Caco-2 (cell line): ENCODE results near the gene PPFIBP2. TPM values are rescaled to one million over a fixed set of nuclear protein-coding genes. Genes with fewer than 3 reads are reported as not detected.

ENCODE experiments used
- BruUV-seq: library from RNA; stranded (reverse); fragments of 400-500 nt; replicated peaks from 2 replicates; lab custom pipeline; 2021; lab: Mats Ljungman, UMichigan
- CTCF ChIA-PET: fragments of 300-600 bp; sonication (Branson Sonifier 250); formaldehyde crosslinking; loops from one replicate; lab custom pipeline; 2022; ENCODE audit warnings: antibody characterized with exemption; lab: Charles Lee
- POLR2A ChIA-PET: fragments of 300-600 bp; sonication (Branson Sonifier 250); formaldehyde crosslinking; loops from one replicate; lab custom pipeline; 2022; ENCODE audit warnings: antibody characterized with exemption; lab: Charles Lee
- DNase-seq, 2 experiments: peaks; one replicate each; pipeline versions ENCODE4 v3.0.0 to v3.0.0-alpha.2; 2020 to 2022
- H3K27me3 ChIP-seq: replicated peaks from 2 replicates; pipeline ENCODE4 v1.6.0; 2011; ENCODE audit warnings: low read length; ENCODE audit not compliant: control insufficient read depth, insufficient read depth
- H3K36me3 ChIP-seq: 2 replicates; pipeline ENCODE4 v1.5.1; 2011; ENCODE audit warnings: low read length; ENCODE audit not compliant: control insufficient read depth, insufficient read depth
- H3K4me1 ChIP-seq: fragments of 250-450 bp; sonication (Bioruptor Pico); 2 replicates; pipeline ENCODE4 v1.5.1; 2020; ENCODE audit warnings: mild to moderate bottlenecking
- H3K4me3 ChIP-seq: 2 replicates; pipeline ENCODE4 v1.5.1; 2011; ENCODE audit warnings: low read depth, mild to moderate bottlenecking, control low read depth, low read length
- H3K9me3 ChIP-seq: fragments of 250-450 bp; sonication (Bioruptor Pico); 2 replicates; pipeline ENCODE4 v1.5.1; 2020; ENCODE audit warnings: mild to moderate bottlenecking, moderate library complexity
- H3K27ac Mint-ChIP-seq: one replicate; pipeline ENCODE4 v1.8.0; 2022; ENCODE audit warnings: mixed read lengths; ENCODE audit not compliant: unreplicated experiment
- H3K27me3 Mint-ChIP-seq: one replicate; pipeline ENCODE4 v1.8.0; 2022; ENCODE audit warnings: mixed read lengths; ENCODE audit not compliant: insufficient read depth, unreplicated experiment
- H3K36me3 Mint-ChIP-seq: one replicate; pipeline ENCODE4 v1.8.0; 2022; ENCODE audit warnings: mild to moderate bottlenecking, mixed read lengths; ENCODE audit not compliant: insufficient read depth, unreplicated experiment
- H3K4me1 Mint-ChIP-seq: one replicate; pipeline ENCODE4 v1.8.0; 2022; ENCODE audit warnings: low read depth, mixed read lengths; ENCODE audit not compliant: unreplicated experiment
- H3K4me3 Mint-ChIP-seq: one replicate; pipeline ENCODE4 v1.8.0; 2022; ENCODE audit warnings: mild to moderate bottlenecking, moderate library complexity, mixed read lengths; ENCODE audit not compliant: unreplicated experiment
- H3K9me3 Mint-ChIP-seq: one replicate; pipeline ENCODE4 v1.8.0; 2022; ENCODE audit warnings: mixed read lengths; ENCODE audit not compliant: unreplicated experiment
- intact Hi-C: fragments of 100-400 bp; cut with micrococcal nuclease; formaldehyde crosslinking; loops from one replicate; pipeline ENCODE4 v1.10.0; 2022; ENCODE audit not compliant: unreplicated experiment
- total RNA-seq: library from RNA; stranded (reverse); gene quantifications from 2 replicates; pipeline ENCODE4 v1.2.3, GENCODE V29; 2022
- TF ChIP-seq, protein P1 (sequence below), 2 experiments: fragments of 200-600 bp in 1 of 2; IDR thresholded peaks; 1 replicate in 1 of 2; 2 replicates in 1 of 2; pipeline versions ENCODE4 v1.5.1 to v1.8.0; 2011 to 2022; ENCODE audit warnings: antibody characterized with exemption in 1 of 2, control low read depth in 1 of 2, inconsistent platforms in 1 of 2, low read depth in 1 of 2, low read length in 1 of 2, mild to moderate bottlenecking in 1 of 2, moderate library complexity in 1 of 2; ENCODE audit not compliant: insufficient read depth in 1 of 2, severe bottlenecking in 1 of 2, unreplicated experiment in 1 of 2

Gene PPFIBP2
- total RNA-seq, 1 experiment from 2014 or later: 72.5 TPM

GRCh38 chr11:7686761-7687160, 173.0 kb downstream of the PPFIBP2 start:
- H3K4me3 ChIP-seq: no peak overlapping the region
- no peaks in the 10 kb centered on the region for H3K9me3 ChIP-seq
- H3K27ac Mint-ChIP-seq: no peak overlapping the region
- ChIA-PET POLR2A (no interaction called here), CTCF (no interaction called here)
- H3K36me3 Mint-ChIP-seq: no peaks in the 10 kb centered on the region
- H3K4me1 Mint-ChIP-seq: peaks cover 6% of the 10 kb centered on the region
- peaks cover 4% of the 10 kb centered on the region for H3K4me1 ChIP-seq
- intact Hi-C loops: no loop called here
- no peak for DNase-seq
- H3K9me3 Mint-ChIP-seq: no peaks in the 10 kb centered on the region
- BruUV-seq: no TSS peak
- H3K36me3 ChIP-seq: no peaks in the 10 kb centered on the region
- H3K27me3 Mint-ChIP-seq: no peaks in the 10 kb centered on the region
- H3K27me3 ChIP-seq: no peaks in the 10 kb centered on the region
- TF ChIP-seq, protein P1, sequence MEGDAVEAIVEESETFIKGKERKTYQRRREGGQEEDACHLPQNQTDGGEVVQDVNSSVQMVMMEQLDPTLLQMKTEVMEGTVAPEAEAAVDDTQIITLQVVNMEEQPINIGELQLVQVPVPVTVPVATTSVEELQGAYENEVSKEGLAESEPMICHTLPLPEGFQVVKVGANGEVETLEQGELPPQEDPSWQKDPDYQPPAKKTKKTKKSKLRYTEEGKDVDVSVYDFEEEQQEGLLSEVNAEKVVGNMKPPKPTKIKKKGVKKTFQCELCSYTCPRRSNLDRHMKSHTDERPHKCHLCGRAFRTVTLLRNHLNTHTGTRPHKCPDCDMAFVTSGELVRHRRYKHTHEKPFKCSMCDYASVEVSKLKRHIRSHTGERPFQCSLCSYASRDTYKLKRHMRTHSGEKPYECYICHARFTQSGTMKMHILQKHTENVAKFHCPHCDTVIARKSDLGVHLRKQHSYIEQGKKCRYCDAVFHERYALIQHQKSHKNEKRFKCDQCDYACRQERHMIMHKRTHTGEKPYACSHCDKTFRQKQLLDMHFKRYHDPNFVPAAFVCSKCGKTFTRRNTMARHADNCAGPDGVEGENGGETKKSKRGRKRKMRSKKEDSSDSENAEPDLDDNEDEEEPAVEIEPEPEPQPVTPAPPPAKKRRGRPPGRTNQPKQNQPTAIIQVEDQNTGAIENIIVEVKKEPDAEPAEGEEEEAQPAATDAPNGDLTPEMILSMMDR (IDR thresholded peaks at IDR 0.05; ENCODE audit: insufficient read depth in 1 of 2, low read depth in 1 of 2, low read length in 1 of 2, severe bottlenecking in 1 of 2, unreplicated experiment in 1 of 2): no peak
- H3K4me3 Mint-ChIP-seq: no peak overlapping the region

- Mint-ChIP-seq H3K4me3 (no peak overlapping the region), H3K4me1 (peaks cover 12% of the 10 kb centered on the region), H3K27ac (no peak overlapping the region), H3K36me3 (no peaks in the 10 kb centered on the region), H3K9me3 (no peaks in the 10 kb centered on the region), H3K27me3 (no peaks in the 10 kb centered on the region)
- Histone ChIP-seq H3K4me1 (peaks cover 11% of the 10 kb centered on the region), H3K9me3 (no peaks in the 10 kb centered on the region), H3K27me3 (no peaks in the 10 kb centered on the region), H3K36me3 (no peaks in the 10 kb centered on the region), H3K4me3 (no peak overlapping the region)
- ChIA-PET POLR2A (no interaction called here), CTCF (no interaction called here)
- intact Hi-C loops: no loop called here
- TF ChIP-seq, protein P1 (IDR thresholded peaks at IDR 0.05; ENCODE audit: insufficient read depth in 1 of 2, low read depth in 1 of 2, low read length in 1 of 2, severe bottlenecking in 1 of 2, unreplicated experiment in 1 of 2): no peak
- no peak for DNase-seq
- BruUV-seq: no TSS peak
These were observed 173.6 kb downstream of the PPFIBP2 start for GRCh38 chr11:7687386-7687785.

GRCh38 chr11:7688238-7688826, 174.5 kb downstream of the PPFIBP2 start:
- Mint-ChIP-seq H3K27ac (no peak overlapping the region), H3K36me3 (no peaks in the 10 kb centered on the region), H3K9me3 (no peaks in the 10 kb centered on the region), H3K4me1 (peaks cover 20% of the 10 kb centered on the region), H3K4me3 (no peak overlapping the region), H3K27me3 (no peaks in the 10 kb centered on the region)
- Histone ChIP-seq H3K9me3 (no peaks in the 10 kb centered on the region), H3K4me1 (peaks cover 15% of the 10 kb centered on the region), H3K36me3 (no peaks in the 10 kb centered on the region), H3K27me3 (no peaks in the 10 kb centered on the region), H3K4me3 (no peak overlapping the region)
- DNase-seq: peak in 1 of 2 experiments; percentile 49
- CTCF ChIA-PET: no interaction called here
- POLR2A ChIA-PET: no interaction called here
- TF ChIP-seq, protein P1 (IDR thresholded peaks at IDR 0.05; ENCODE audit: insufficient read depth in 1 of 2, low read depth in 1 of 2, low read length in 1 of 2, severe bottlenecking in 1 of 2, unreplicated experiment in 1 of 2): peak; percentile 83 to 91
- no TSS peak for BruUV-seq
- intact Hi-C loops: loop anchor here (1.0 to 2.0 kb wide), 4 partner anchors 15 to 590 kb away; partner anchors contain the start of gene CYB5R2
